Kidney (tissue), 14 donors: ENCODE results near the gene GALNT1. TPM values are rescaled to one million over a fixed set of nuclear protein-coding genes. Genes with fewer than 3 reads are reported as not detected.
A peak's percentile ranks its signal among the peaks of the same experiment; 100 is the strongest.

ENCODE experiments used
- DNase-seq, 5 donors: peaks; one replicate each; pipeline ENCODE4 v3.0.0-alpha.2; 2013 to 2020
- FAIRE-seq: peaks from 2 replicates; lab custom pipeline; 2012; peaks lifted over from hg19 to GRCh38; lab: Jason Lieb, UNC
- H3K27ac ChIP-seq, 2 donors: one replicate each; pipeline ENCODE4 v1.7.0; 2013; ENCODE audit warnings: low read depth in 2 of 2, low read length in 2 of 2, inconsistent platforms in 1 of 2
- H3K27me3 ChIP-seq: one replicate; pipeline ENCODE4 v1.7.1; 2013; ENCODE audit warnings: low read length, inconsistent platforms; ENCODE audit not compliant: control insufficient read depth, insufficient read depth
- H3K36me3 ChIP-seq, 3 donors: one replicate each; pipeline versions ENCODE4 v1.7.0 to v1.7.1; 2013; ENCODE audit warnings: low read length in 3 of 3, control low read depth in 1 of 3, inconsistent platforms in 1 of 3; ENCODE audit not compliant: insufficient read depth in 3 of 3, control insufficient read depth in 2 of 3
- H3K4me1 ChIP-seq, 3 donors: one replicate each; pipeline versions ENCODE4 v1.7.0 to v1.7.1; 2013; ENCODE audit warnings: low read length in 3 of 3, inconsistent platforms in 1 of 3, low read depth in 1 of 3; ENCODE audit not compliant: control insufficient read depth in 2 of 3, insufficient read depth in 2 of 3
- H3K4me3 ChIP-seq, 3 donors: one replicate each; pipeline versions ENCODE4 v1.7.0 to v1.8.1; 2013; ENCODE audit warnings: low read length in 3 of 3, control low read depth in 1 of 3, inconsistent platforms in 1 of 3
- H3K9ac ChIP-seq, 3 donors: one replicate each; pipeline versions ENCODE4 v1.7.0 to v1.7.1; 2013; ENCODE audit warnings: low read length in 3 of 3, control low read depth in 1 of 3, inconsistent platforms in 1 of 3
- H3K9me3 ChIP-seq, 3 donors: one replicate each; pipeline versions ENCODE4 v1.7.0 to v1.7.1; 2013; ENCODE audit warnings: low read length in 3 of 3, control low read depth in 1 of 3, inconsistent platforms in 1 of 3; ENCODE audit not compliant: control insufficient read depth in 2 of 3, insufficient read depth in 1 of 3
- intact Hi-C: fragments of 100-400 bp; cut with DNase I; formaldehyde crosslinking; loops from one replicate; pipeline ENCODE4 v1.11.1; 2022
- polyA plus RNA-seq: library from polyadenylated mRNA; stranded (reverse); fragments of 350-450 nt; fragmentation: Illumina TruSeq; extraction: RNeasy Lipid Tissue Mini Kit (QIAGEN cat#74804); gene quantifications from one replicate; pipeline ENCODE4 v1.2.3, GENCODE V29; 2014; ENCODE audit warnings: low read depth, low replicate concordance; ENCODE audit not compliant: insufficient read depth
- total RNA-seq: library from RNA; stranded (reverse); fragmentation: NEBNext Ultra II Directional; extraction: Animal tissue kit (Norgen Biotek cat#: 25700); gene quantifications from one replicate; pipeline ENCODE4 v1.2.1, GENCODE V29; 2021
- TF ChIP-seq, protein P1 (sequence below): IDR thresholded peaks from 3 replicates; pipeline ENCODE4 v1.5.1; 2012; ENCODE audit warnings: mild to moderate bottlenecking, moderate library complexity, borderline replicate concordance; ENCODE audit not compliant: insufficient read depth; ENCODE audit errors: extremely low read depth
- donor health status: control.
- donor health status: control.
- donor health status: control.
- donor health status: control.
- donor health status: control.
- donor health status: DM: yes; HTN: yes; CAD: no.
- donor health status: Normal renal cell carcinoma (clear cell type).

The GALNT1 gene
- total and polyA plus RNA-seq, 2 donors from 2014 or later, result 11.8 to 59.3 TPM

DNA sequence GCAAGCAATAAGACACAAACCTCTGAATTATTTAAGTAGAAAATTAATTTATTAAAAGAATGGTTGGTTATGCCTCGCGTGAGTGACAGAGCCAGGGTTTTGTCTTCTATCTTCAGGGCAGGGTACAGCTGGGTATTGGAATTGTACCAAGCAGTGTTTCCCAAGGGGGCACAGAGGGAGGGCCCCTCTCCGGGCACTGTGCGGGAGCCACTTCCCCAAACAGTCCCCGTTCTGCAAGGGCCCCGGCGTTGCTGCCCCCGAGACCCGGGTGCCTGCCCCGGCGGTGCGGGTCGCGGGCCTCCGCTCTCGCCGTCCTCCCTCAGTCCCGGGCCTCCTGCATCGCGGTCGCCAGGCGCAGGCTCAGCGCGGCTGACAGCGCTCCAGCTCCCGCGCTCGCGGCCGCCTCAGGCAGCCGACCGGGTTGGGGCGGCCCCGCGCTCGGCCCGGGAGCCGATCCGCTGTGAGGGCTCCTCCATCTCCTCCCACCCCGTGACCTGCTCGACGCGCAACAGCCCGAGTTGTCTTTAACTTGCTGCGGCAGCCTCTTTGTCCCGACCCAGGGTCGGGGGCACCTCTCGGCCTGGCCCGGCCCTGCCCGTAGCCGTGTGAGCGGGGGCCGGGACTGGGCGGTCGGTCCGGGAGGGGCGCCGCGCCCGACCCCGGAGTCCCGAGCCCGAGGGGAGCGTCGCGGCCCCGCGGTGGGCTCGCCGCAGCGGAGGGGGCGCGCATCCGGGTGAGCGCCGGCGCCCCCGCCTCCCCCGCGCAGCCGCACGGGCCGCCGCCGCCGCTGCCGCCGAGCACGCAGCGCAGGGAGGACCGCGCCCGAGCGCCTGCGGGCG lies 620 bp upstream of the GALNT1 start:
- H3K9ac ChIP-seq, result peak overlapping the region in 2 of 3 donors; percentile 59 to 69
- peaks cover 4 to 11% (median 6%) of the 10 kb centered on the region in 3 donors for H3K4me1 ChIP-seq
- H3K4me3 ChIP-seq, result peak overlapping the region; percentile 38 to 62 (median 59)
- H3K36me3 ChIP-seq, result no peaks in the 10 kb centered on the region
- FAIRE-seq (no peak), DNase-seq (peak; percentile 73 to 90 (median 84))
- no peaks in the 10 kb centered on the region for H3K9me3 ChIP-seq
- TF ChIP-seq, protein P1, sequence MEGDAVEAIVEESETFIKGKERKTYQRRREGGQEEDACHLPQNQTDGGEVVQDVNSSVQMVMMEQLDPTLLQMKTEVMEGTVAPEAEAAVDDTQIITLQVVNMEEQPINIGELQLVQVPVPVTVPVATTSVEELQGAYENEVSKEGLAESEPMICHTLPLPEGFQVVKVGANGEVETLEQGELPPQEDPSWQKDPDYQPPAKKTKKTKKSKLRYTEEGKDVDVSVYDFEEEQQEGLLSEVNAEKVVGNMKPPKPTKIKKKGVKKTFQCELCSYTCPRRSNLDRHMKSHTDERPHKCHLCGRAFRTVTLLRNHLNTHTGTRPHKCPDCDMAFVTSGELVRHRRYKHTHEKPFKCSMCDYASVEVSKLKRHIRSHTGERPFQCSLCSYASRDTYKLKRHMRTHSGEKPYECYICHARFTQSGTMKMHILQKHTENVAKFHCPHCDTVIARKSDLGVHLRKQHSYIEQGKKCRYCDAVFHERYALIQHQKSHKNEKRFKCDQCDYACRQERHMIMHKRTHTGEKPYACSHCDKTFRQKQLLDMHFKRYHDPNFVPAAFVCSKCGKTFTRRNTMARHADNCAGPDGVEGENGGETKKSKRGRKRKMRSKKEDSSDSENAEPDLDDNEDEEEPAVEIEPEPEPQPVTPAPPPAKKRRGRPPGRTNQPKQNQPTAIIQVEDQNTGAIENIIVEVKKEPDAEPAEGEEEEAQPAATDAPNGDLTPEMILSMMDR, result no peak
- peak overlapping the region; percentile 62 to 85 for H3K27ac ChIP-seq
- no peaks in the 10 kb centered on the region for H3K27me3 ChIP-seq
- intact Hi-C loops, result no loop called here

DNA sequence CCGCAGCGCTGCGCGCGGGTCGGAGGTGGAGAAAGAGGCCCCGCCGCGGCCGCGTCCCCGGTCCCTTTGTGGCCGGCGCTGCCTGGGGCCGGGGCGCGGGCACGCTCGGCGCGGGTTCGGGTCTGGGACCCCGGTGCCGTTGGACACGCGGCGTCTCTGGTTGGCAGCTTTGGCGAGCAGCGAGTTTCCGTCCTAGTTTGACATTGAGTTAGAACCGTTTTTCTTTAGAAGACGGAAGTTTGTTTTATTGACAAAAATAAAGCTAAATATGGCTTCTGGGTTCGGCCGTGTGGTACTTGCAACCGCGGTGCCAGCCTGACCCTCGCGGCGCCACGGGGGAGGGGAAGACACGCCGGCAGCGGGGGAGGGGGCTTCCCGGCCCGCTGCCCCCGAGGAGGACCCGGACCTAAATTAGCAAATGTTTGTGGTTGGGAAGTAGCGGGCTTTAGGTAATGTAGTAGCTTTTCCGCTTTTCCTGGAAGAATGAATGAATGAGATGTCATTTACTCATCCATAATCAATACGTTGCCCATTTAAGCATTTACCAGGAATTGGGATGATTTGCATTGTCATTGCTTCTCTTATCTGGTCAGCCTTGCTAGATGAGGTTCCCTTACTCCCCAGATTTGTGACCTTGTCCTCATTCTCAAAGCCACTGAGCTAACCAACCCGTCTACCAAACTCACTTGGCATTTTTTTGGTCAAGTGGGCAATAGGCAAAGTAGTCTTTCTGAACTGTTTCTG lies 530 bp downstream of the GALNT1 start:
- Histone ChIP-seq H3K36me3 (no peaks in the 10 kb centered on the region), H3K9ac (peak overlapping the region; percentile 40 to 78 (median 55)), H3K27ac (peak overlapping the region; percentile 44 to 48), H3K27me3 (no peaks in the 10 kb centered on the region), H3K9me3 (no peaks in the 10 kb centered on the region), H3K4me3 (peak overlapping the region; percentile 67 to 79 (median 73)), H3K4me1 (peaks cover 4 to 11% (median 6%) of the 10 kb centered on the region in 3 donors)
- TF ChIP-seq, protein P1, result no peak
- DNase-seq (peak; percentile 31 to 72 (median 58)), FAIRE-seq (no peak)
- intact Hi-C loops, result no loop called here

DNA sequence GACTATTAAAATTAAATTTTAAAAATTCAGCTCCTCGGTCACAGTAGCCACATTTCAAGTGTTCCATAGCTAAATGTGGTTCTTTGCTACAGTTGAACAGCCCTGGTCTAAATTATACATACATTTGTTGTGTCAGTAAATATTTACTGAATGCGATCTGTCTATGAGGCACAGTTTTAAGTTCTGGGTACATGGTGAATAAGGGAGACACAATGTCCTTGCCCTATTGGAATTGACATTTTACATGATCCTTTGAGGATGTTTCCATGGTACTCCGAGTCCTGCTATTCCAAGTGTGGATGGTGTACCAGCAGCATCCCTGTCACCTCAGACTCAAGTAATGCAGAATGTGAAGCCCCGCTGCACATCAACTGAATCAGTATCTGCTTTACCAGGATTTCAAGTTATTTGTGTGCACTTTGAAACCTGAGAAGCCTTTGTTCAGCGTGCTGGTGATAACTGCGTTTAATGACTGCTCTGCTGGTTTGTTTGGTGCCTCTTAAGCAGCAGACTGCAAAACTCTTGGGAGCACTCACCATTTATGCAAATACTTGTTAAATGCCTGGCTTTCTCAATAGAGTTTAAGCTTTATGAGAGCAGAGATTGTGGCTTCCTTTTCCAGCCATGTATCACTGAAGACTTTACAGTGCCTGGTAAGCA lies 1.5 kb downstream of the GALNT1 start:
- peak overlapping the region in 2 of 3 donors; percentile 67 to 73 for H3K4me3 ChIP-seq
- H3K27me3 ChIP-seq, result no peaks in the 10 kb centered on the region
- TF ChIP-seq, protein P1, result no peak
- FAIRE-seq (no peak), DNase-seq (peak in 4 of 5 donors; percentile 54 to 77 (median 64))
- H3K27ac ChIP-seq, result no peak overlapping the region
- peaks cover 0 to 4% (median 0%) of the 10 kb centered on the region in 3 donors for H3K9me3 ChIP-seq
- intact Hi-C loops, result no loop called here
- H3K9ac ChIP-seq, result no peak overlapping the region
- peaks cover 4 to 11% (median 6%) of the 10 kb centered on the region in 3 donors for H3K4me1 ChIP-seq
- no peaks in the 10 kb centered on the region for H3K36me3 ChIP-seq
